ENCODE measurements around the gene C2orf68.

DNA sequence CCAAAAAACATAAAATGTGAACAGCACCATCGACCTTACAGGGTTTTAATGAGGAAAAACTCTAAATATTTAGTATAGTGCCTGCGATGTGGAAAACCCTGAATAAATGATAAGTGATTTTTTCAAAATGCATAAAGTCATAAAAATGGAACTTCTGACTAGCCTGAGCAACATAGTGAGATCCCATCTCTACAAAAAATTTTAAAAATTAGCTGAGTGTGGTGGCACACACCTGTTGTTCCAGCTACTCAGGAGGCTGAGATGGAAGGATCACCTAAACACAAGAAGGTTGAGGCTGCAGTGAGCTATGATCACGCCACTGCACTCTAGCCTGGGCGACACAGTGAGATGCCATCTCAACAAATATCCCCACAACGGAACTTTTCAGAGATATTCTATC, 54.7 kb downstream of the C2orf68 start:
- TF ChIP-seq, protein P1, sequence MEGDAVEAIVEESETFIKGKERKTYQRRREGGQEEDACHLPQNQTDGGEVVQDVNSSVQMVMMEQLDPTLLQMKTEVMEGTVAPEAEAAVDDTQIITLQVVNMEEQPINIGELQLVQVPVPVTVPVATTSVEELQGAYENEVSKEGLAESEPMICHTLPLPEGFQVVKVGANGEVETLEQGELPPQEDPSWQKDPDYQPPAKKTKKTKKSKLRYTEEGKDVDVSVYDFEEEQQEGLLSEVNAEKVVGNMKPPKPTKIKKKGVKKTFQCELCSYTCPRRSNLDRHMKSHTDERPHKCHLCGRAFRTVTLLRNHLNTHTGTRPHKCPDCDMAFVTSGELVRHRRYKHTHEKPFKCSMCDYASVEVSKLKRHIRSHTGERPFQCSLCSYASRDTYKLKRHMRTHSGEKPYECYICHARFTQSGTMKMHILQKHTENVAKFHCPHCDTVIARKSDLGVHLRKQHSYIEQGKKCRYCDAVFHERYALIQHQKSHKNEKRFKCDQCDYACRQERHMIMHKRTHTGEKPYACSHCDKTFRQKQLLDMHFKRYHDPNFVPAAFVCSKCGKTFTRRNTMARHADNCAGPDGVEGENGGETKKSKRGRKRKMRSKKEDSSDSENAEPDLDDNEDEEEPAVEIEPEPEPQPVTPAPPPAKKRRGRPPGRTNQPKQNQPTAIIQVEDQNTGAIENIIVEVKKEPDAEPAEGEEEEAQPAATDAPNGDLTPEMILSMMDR (IDR thresholded peaks at IDR 0.05; ENCODE audit: low read depth, low read length, missing input control): no peak
- TF ChIP-seq, protein P2, sequence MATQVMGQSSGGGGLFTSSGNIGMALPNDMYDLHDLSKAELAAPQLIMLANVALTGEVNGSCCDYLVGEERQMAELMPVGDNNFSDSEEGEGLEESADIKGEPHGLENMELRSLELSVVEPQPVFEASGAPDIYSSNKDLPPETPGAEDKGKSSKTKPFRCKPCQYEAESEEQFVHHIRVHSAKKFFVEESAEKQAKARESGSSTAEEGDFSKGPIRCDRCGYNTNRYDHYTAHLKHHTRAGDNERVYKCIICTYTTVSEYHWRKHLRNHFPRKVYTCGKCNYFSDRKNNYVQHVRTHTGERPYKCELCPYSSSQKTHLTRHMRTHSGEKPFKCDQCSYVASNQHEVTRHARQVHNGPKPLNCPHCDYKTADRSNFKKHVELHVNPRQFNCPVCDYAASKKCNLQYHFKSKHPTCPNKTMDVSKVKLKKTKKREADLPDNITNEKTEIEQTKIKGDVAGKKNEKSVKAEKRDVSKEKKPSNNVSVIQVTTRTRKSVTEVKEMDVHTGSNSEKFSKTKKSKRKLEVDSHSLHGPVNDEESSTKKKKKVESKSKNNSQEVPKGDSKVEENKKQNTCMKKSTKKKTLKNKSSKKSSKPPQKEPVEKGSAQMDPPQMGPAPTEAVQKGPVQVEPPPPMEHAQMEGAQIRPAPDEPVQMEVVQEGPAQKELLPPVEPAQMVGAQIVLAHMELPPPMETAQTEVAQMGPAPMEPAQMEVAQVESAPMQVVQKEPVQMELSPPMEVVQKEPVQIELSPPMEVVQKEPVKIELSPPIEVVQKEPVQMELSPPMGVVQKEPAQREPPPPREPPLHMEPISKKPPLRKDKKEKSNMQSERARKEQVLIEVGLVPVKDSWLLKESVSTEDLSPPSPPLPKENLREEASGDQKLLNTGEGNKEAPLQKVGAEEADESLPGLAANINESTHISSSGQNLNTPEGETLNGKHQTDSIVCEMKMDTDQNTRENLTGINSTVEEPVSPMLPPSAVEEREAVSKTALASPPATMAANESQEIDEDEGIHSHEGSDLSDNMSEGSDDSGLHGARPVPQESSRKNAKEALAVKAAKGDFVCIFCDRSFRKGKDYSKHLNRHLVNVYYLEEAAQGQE (IDR thresholded peaks at IDR 0.05): no peak
- no peak for TF ChIP-seq EGR1 (IDR thresholded peaks at IDR 0.05; ENCODE audit: low read depth in 2 of 2)
- no peak for TF ChIP-seq NR2F2 (IDR thresholded peaks at IDR 0.05)
- TF ChIP-seq TAF1 (conservative IDR thresholded peaks at IDR 0.05): no peak
- TF ChIP-seq YY1 (IDR thresholded peaks at IDR 0.05): no peak
- no peak for TF ChIP-seq ATF3 (IDR thresholded peaks at IDR 0.05)
- TF ChIP-seq, protein P3, sequence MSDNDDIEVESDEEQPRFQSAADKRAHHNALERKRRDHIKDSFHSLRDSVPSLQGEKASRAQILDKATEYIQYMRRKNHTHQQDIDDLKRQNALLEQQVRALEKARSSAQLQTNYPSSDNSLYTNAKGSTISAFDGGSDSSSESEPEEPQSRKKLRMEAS (IDR thresholded peaks at IDR 0.05): no peak
- no peak for TF ChIP-seq JUND (IDR thresholded peaks at IDR 0.05)
- TF ChIP-seq, protein P4, sequence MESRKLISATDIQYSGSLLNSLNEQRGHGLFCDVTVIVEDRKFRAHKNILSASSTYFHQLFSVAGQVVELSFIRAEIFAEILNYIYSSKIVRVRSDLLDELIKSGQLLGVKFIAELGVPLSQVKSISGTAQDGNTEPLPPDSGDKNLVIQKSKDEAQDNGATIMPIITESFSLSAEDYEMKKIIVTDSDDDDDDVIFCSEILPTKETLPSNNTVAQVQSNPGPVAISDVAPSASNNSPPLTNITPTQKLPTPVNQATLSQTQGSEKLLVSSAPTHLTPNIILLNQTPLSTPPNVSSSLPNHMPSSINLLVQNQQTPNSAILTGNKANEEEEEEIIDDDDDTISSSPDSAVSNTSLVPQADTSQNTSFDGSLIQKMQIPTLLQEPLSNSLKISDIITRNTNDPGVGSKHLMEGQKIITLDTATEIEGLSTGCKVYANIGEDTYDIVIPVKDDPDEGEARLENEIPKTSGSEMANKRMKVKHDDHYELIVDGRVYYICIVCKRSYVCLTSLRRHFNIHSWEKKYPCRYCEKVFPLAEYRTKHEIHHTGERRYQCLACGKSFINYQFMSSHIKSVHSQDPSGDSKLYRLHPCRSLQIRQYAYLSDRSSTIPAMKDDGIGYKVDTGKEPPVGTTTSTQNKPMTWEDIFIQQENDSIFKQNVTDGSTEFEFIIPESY (IDR thresholded peaks at IDR 0.05): no peak

Data from liver (tissue), 3 donors.